ENCODE measurements around the gene LRMDA.

Gene LRMDA

GRCh38 chr10:75452997-75453396 is 21.6 kb downstream of the LRMDA start:
- Histone ChIP-seq H2AFZ (ENCODE audit: low read length) (no peak overlapping the region), H3K36me3 (ENCODE audit: insufficient read depth, low read length) (no peaks in the 10 kb centered on the region), H3K4me2 (ENCODE audit: low read depth, low read length, poor library complexity, severe bottlenecking) (no peak overlapping the region), H3K9ac (ENCODE audit: low read depth, low read length, poor library complexity, severe bottlenecking) (no peak overlapping the region), H3K9me3 (ENCODE audit: insufficient read depth, low read depth, low read length) (no peaks in the 10 kb centered on the region), H3K4me1 (ENCODE audit: insufficient read depth, low read length, poor library complexity, severe bottlenecking) (no peaks in the 10 kb centered on the region), H3F3A (ENCODE audit: low read depth) (no peaks in the 10 kb centered on the region), H3K9me2 (replicated peaks; ENCODE audit: low read depth, low read length) (no peaks in the 10 kb centered on the region), H3K27me3 (ENCODE audit: insufficient read depth, low read length, poor library complexity, severe bottlenecking) (no peaks in the 10 kb centered on the region), H4K20me1 (ENCODE audit: insufficient read depth, low read length, poor library complexity, severe bottlenecking) (no peaks in the 10 kb centered on the region), H3K79me2 (ENCODE audit: insufficient read depth, low read length) (no peaks in the 10 kb centered on the region), H3K4me3 (ENCODE audit: low read length, poor library complexity, severe bottlenecking) (no peak overlapping the region)
- TF ChIP-seq, protein P1, sequence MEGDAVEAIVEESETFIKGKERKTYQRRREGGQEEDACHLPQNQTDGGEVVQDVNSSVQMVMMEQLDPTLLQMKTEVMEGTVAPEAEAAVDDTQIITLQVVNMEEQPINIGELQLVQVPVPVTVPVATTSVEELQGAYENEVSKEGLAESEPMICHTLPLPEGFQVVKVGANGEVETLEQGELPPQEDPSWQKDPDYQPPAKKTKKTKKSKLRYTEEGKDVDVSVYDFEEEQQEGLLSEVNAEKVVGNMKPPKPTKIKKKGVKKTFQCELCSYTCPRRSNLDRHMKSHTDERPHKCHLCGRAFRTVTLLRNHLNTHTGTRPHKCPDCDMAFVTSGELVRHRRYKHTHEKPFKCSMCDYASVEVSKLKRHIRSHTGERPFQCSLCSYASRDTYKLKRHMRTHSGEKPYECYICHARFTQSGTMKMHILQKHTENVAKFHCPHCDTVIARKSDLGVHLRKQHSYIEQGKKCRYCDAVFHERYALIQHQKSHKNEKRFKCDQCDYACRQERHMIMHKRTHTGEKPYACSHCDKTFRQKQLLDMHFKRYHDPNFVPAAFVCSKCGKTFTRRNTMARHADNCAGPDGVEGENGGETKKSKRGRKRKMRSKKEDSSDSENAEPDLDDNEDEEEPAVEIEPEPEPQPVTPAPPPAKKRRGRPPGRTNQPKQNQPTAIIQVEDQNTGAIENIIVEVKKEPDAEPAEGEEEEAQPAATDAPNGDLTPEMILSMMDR (conservative IDR thresholded peaks at IDR 0.05; ENCODE audit: low read length), result no peak
- no peak for TF ChIP-seq EZH2phosphoT487 (IDR thresholded peaks at IDR 0.05; ENCODE audit: borderline replicate concordance)

DNA sequence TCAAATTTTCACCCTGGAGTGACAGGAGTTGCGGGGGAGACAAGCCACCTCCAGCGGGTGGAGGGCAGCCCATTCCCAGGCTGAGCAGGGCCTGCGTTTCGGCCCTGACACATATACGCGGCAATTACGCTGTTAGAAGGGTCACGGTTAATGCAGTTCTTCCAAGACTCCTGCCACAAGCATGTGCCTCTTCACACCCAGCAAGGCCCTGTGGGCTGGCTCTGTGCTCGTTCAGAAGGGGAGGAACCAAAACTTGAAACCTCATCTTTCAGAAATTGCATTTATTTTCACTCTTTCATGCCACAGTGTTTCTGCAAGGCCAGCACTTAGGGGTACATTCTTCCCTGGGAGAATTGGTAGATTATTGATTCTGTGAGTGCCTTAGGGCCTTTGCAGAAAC is 24.7 kb downstream of the LRMDA start:
- H3K9ac ChIP-seq (ENCODE audit: low read depth, low read length, poor library complexity, severe bottlenecking), result no peak overlapping the region
- H3K9me2 ChIP-seq (replicated peaks; ENCODE audit: low read depth, low read length), result no peaks in the 10 kb centered on the region
- H3K9me3 ChIP-seq (ENCODE audit: insufficient read depth, low read depth, low read length), result no peaks in the 10 kb centered on the region
- no peak overlapping the region for H3K4me2 ChIP-seq (ENCODE audit: low read depth, low read length, poor library complexity, severe bottlenecking)
- no peaks in the 10 kb centered on the region for H3K4me1 ChIP-seq (ENCODE audit: insufficient read depth, low read length, poor library complexity, severe bottlenecking)
- TF ChIP-seq, protein P1 (conservative IDR thresholded peaks at IDR 0.05; ENCODE audit: low read length), result no peak
- no peak for TF ChIP-seq EZH2phosphoT487 (IDR thresholded peaks at IDR 0.05; ENCODE audit: borderline replicate concordance)
- H3K79me2 ChIP-seq (ENCODE audit: insufficient read depth, low read length), result no peaks in the 10 kb centered on the region
- H3F3A ChIP-seq (ENCODE audit: low read depth), result no peaks in the 10 kb centered on the region
- no peaks in the 10 kb centered on the region for H3K36me3 ChIP-seq (ENCODE audit: insufficient read depth, low read length)
- H3K4me3 ChIP-seq (ENCODE audit: low read length, poor library complexity, severe bottlenecking), result no peak overlapping the region
- H2AFZ ChIP-seq (ENCODE audit: low read length), result no peak overlapping the region
- H3K27me3 ChIP-seq (ENCODE audit: insufficient read depth, low read length, poor library complexity, severe bottlenecking), result no peaks in the 10 kb centered on the region
- no peaks in the 10 kb centered on the region for H4K20me1 ChIP-seq (ENCODE audit: insufficient read depth, low read length, poor library complexity, severe bottlenecking)

DNA sequence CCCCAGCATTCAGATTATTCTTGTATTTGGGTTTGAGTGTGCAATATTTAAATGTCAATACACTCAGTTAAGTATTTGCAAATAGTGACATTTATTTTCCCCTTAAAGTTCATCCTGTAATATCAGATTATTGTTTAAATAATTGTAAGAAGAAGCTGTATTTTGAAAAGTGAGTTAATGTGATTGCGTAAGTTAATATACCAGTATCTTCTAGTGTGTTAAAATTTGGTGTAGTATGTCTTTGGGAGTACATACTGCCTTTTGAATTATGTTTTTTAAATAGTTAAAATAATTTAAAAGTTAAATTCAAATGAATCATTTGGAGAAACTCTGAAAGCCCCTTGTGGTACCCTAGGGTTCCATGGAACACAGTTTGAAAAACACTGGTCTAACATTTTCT is 28.6 kb downstream of the LRMDA start:
- Histone ChIP-seq H3F3A (ENCODE audit: low read depth) (no peaks in the 10 kb centered on the region), H3K36me3 (ENCODE audit: insufficient read depth, low read length) (no peaks in the 10 kb centered on the region), H3K27me3 (ENCODE audit: insufficient read depth, low read length, poor library complexity, severe bottlenecking) (no peaks in the 10 kb centered on the region), H3K9me2 (replicated peaks; ENCODE audit: low read depth, low read length) (no peaks in the 10 kb centered on the region), H3K79me2 (ENCODE audit: insufficient read depth, low read length) (no peaks in the 10 kb centered on the region), H3K9ac (ENCODE audit: low read depth, low read length, poor library complexity, severe bottlenecking) (no peak overlapping the region), H3K4me1 (ENCODE audit: insufficient read depth, low read length, poor library complexity, severe bottlenecking) (no peaks in the 10 kb centered on the region), H2AFZ (ENCODE audit: low read length) (no peak overlapping the region), H3K4me2 (ENCODE audit: low read depth, low read length, poor library complexity, severe bottlenecking) (no peak overlapping the region), H4K20me1 (ENCODE audit: insufficient read depth, low read length, poor library complexity, severe bottlenecking) (no peaks in the 10 kb centered on the region), H3K4me3 (ENCODE audit: low read length, poor library complexity, severe bottlenecking) (no peak overlapping the region), H3K9me3 (ENCODE audit: insufficient read depth, low read depth, low read length) (no peaks in the 10 kb centered on the region)
- no peak for TF ChIP-seq EZH2phosphoT487 (IDR thresholded peaks at IDR 0.05; ENCODE audit: borderline replicate concordance)
- TF ChIP-seq, protein P1 (conservative IDR thresholded peaks at IDR 0.05; ENCODE audit: low read length), result no peak

Data from Loucy (cell line).